GM19238 (cell line): Measurements from ENCODE around the gene MAP3K7.

ENCODE experiments used
- DNase-seq: peaks from one replicate; pipeline ENCODE4 v3.0.0; 2011; ENCODE audit warnings: low spot score; ENCODE audit not compliant: insufficient read length

MAP3K7 gene

DNA sequence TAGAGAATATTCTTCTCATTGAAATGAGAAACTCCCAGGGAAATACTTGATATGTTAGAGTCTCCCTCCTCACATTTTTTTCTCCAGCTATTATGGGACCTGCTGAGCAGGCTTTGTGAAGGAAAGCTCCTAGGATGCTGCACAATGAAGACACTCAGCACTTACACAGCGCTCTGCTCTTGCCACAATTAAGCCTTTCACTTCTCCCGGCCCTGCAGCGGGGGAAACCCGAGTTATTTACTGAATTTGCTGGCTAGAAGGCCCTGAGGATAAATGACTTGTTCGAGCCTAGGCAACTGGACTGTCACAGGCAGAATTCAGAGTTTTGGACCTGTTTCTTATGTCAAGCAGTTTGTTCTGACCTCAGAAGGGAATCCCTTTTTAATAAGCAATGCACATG is 102.0 kb downstream of the MAP3K7 start:
- no peak for DNase-seq

DNA sequence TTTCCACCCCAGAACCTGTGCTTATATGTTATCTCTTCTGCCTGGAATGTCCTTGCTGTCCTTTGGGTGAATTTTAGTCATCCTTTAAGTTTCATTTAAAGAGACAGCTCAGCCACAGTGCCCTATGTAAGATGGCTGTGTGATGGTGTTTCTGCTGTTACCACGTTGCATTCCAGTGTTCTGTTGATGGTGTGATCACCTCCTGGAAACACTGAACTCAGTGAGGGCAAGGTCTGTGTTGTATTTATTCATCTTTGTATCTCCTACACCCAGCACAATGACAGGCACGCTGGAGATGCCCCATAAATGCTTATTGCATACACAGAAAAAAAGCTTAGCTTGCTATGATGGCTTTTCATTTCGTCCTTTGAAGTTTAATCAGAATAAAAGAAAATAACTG is 102.5 kb downstream of the MAP3K7 start:
- DNase-seq = no peak

DNA sequence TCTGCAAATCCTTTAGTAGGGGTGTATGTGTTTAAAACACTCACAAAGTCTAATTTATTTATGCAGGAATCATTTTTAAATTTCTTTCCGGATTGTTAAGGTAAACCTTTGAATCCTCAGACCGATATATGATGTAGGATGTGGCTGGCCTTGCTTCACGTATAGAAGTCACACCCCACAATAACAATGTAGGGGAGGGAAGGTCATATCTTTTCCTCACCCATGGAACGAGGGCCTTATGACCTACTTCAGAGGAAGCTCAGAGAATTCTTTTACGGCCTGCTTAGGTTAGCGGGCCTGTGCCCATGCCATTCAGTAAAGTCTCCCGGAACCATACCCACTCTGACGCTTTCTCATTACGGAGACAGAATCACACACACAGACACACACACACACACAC is 102.9 kb downstream of the MAP3K7 start:
- no peak for DNase-seq

DNA sequence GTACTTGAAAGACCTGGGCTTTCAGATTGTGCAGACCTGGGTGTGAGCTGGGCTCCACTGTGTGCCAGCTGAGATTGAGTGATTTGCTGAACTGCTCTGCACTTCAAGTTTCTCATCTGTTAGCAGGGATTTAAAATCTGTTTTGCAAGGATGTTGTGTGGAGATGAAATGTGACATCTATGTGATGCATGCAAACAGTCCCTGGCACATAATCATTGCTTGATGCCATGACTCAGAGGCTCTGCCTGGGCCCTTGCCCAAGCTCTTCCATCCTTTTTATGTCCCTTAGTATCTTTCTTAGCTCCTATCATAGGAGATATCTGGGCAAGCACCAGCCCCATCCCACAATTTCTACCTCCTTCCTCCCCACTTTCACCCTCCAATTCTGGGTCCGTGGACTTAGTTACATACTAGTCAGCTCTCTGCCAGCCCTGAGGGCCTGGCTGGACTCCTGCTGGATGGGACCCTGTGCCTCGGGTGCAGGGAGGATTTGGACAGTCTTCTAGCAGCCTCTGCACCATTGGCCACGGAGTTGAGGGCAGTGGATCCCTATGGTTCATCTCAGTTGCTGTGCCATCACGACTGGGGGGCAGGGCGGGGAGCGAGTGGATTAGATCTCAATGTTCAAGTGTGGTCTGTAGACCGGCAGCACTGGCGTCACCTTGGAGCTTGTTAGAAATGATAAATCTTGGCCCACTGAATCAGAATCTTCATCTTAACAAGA is 103.6 kb downstream of the MAP3K7 start:
- no peak for DNase-seq

- no peak for DNase-seq
These were observed 106.2 kb downstream of the MAP3K7 start for GRCh38 chr6:90480666-90481065.

GRCh38 chr6:90479603-90479926 is 107.3 kb downstream of the MAP3K7 start:
- DNase-seq = no peak

GRCh38 chr6:90478789-90479602 is 107.9 kb downstream of the MAP3K7 start:
- DNase-seq = peak; percentile 45

DNA sequence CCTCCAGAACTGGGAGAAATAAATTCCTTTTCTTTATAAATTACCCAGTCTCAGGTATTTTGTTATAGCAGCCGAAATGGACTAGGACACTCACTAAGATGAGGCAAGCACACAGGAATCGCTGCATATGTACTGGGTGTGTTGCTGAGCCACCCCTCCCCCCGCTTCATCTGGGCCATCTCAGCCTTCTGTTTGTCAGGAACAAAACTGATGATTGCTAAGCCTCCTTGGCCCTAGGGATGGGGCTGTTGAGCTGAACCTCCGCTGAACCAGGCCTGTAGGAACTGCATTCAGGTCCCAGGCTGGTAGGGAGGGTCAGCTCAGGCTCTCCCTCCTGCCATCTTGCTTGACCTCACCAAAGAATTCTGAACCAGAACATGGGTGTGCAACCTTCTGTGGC is 108.6 kb downstream of the MAP3K7 start:
- DNase-seq = no peak

DNA sequence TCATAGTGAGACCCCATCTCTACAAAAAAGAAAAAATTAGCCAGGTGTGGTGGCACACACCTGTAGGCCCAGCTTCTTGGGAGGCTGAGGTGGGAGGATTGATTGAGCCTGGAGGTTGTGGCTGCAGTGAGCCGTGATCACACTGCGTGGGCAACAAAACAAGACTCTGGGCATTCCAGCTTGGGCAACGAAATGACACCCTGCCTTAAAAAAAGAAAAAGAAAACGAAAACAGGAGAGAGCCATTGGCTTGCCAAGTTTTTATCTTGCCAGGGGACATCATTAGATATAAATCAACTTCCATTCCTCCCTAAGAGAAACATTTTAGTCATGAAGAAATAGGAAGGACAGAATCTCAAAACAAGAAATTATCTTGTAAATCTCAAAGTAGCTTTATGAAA is 109.5 kb downstream of the MAP3K7 start:
- no peak for DNase-seq

- no peak for DNase-seq
These were observed 114.2 kb downstream of the MAP3K7 start for GRCh38 chr6:90472716-90473115.

- no peak for DNase-seq
These were observed 115.6 kb downstream of the MAP3K7 start for GRCh38 chr6:90471263-90471662.

- no peak for DNase-seq
These were observed 117.0 kb downstream of the MAP3K7 start for GRCh38 chr6:90469906-90470305.

DNA sequence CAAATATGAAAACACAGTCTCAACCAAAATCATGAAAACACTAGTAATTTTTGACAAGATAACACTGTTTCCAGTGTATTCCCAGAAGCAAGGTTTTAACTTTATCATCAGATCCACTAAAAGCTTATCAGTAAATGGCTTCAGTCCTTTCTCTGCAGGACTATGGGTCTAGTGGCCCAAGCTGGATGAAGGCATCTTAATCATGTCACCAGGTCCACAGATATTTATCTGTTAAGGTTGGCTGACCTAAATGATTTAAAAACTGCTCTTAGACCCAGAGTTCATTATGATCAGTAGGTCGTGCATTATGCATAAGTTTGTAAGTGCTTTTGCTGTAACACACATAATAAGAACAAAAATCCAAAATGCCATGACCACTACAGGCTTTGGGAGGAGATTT is 118.0 kb downstream of the MAP3K7 start:
- no peak for DNase-seq

DNA sequence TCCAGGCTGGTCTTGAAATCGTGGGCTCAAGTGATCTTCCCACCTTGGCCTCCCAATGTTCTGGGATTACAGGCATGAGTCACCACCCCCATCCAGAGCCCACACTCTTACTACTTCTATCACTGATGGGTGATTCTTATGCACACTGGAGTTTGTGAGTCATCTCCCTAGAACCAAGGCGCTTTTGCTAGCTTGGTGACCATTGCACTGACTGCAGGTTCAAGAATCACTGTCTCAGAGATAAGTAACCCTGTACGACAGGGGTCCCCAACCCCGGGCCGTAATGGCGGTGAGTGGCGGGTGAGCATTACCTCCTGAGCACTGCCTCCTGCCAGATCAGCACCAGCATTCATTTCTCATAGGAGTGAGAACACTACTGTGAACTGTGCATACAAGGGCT is 118.8 kb downstream of the MAP3K7 start:
- DNase-seq = no peak

DNA sequence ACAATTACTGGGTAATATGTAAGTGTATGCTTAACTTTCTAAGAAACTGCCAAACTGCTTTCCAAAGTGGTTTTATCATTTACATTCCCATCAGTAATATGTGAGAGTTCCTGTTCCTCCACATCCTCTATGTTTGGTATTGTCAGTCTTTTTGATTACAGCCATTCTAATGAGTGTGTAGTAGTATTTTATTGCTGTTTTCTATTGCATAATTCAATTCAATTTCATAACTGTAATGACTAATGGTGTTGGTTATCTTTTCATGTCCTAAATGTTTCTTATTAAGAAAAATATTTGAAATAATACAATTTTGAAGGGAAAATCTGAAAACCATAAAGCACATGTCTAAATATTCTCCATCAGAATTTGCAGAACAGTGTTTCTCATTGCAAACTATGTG is 119.3 kb downstream of the MAP3K7 start:
- DNase-seq = no peak

DNA sequence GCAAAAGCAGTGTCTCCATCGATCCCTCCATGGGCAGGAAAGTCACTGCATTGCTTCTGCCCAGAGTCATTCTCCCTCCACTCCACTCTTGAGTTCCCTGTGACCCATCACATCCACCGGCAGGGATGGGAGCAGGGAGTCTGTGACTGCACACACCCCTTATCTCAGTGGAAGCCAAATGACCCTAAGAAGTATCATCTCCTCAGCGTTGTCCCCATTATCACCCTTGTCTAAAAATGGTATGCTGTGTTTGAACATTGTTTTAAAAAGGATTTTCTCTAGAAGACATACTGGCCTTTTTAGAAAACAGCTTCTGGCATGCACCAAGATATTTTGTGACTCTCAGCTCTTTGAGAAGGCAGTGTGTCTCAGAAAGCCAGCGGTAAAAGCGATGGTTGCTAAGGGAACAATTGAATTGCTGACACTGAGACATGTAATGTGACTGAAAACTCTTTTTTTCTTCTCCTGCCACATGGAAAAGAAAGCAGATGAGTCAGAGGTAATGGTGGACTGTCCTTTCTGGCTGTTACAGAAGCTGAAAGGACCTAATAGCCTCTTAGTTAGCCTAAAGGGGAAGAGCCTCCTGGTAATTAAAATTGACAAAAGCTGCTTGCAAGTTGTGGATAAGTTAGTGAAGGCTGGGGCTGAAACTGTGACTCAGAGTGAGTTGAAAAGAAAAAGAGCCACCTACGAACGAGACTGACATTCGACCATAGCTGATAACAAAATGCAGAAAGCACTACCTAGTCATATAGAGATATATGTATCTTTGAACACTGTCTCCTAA is 120.5 kb downstream of the MAP3K7 start:
- no peak for DNase-seq

GRCh38 chr6:90465686-90466085 is 121.2 kb downstream of the MAP3K7 start:
- DNase-seq = no peak

DNA sequence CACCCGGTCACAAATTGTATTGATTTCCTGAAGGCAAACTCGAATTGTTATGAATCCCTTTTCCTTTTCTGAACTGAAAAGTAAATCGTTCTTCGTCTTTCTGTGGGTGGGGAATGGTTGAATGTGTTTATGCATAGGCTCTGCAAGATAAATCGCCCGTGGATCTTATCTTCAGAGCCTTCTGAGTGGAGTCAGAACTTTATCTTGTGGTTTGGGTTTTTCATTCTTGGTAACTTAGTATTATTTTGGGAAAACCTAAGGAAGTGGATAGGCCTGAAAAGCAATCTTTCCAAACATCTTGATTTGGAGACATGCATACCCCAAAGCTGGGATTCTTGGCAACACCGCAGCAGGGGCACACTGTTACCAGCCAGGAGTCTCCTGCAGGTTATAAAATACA is 122.4 kb downstream of the MAP3K7 start:
- no peak for DNase-seq

GRCh38 chr6:90463874-90464273 is 123.0 kb downstream of the MAP3K7 start:
- no peak for DNase-seq
